DMS79 treated with DMSO at 0.1 percent for 48 hours (cell line): ENCODE data around the gene CEACAM4.
A peak's percentile ranks its signal among the peaks of the same experiment; 100 is the strongest.

Experiments used
- DNase-seq: peaks from one replicate; lab custom pipeline; 2025; lab: John Stamatoyannopoulos, UW

CEACAM4 gene

DNA sequence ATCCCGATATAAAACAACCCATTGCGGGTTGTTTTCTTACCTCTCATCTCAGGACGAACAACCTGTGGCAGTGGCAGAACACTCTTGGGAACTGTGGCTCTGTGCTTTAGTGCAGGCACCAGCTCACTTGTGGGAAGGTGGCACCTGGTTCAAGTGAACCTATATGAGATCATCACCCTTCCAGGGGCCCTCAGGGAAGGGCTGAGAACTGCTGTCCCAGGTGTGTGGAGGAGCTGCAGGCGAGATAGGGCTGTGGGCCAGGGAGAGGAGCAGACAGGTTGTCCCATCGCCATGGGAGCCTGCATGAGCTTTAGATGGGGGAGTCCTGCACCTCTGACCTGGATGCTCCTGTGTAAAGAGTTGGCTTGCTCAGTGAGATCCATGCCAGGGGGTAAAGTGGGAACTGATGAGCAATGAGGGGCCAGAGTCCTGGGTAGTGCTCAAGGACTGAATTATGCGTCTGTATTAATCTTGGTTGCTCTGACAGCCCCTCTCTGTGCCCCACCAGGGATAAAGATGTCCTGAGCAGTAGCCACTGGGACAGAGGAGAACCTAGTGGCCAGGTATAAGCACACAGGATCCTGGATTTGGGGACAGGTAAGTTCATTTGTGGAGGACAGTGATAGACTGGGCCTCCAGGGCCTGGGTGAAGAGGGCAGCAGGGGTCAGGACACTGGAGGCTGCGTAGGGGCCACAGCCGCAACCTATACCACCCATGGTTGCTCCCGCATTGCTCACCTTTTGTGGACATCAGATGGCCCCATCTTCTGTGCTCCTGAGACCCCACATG lies 8.7 kb downstream of the CEACAM4 start:
- no peak for DNase-seq

DNA sequence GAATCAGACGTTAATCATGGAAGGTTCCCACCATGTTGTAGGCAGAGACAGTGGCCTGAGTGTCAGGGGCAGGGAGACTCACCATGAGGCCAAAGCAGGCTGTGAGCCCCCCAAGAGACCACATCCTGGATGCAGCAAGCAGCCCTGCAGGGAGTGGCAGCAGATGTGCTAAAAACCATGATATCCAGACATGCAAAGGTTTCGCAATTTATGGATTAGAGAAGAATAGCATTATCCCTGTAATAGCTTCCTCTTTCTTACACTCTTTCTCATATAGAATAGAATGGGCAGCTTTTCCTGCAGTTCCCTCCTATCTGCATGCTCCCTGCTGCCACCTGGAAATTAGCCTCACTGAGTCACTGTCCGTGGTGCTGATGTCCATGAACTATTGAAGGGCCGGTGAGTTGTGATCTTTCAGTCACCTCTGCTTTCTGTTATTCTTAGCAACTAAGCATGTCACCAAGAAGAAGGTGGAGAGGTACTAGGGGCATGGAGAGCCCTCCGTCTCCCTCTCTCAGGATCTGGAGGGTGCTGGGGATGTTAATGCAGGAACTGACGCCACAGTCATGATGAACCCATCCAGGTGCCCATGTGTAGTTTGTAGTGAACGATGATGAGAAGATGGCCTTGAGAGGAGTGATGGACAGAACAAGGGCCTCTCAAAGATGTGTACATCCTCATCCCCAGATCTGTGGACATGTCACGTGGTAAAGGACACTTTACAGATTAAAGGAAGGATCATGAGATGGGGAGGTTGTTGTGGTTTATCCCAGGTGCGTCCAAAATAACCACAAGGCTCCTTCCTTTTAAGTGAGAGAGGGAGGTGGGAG lies 9.9 kb downstream of the CEACAM4 start:
- DNase-seq = no peak

DNA sequence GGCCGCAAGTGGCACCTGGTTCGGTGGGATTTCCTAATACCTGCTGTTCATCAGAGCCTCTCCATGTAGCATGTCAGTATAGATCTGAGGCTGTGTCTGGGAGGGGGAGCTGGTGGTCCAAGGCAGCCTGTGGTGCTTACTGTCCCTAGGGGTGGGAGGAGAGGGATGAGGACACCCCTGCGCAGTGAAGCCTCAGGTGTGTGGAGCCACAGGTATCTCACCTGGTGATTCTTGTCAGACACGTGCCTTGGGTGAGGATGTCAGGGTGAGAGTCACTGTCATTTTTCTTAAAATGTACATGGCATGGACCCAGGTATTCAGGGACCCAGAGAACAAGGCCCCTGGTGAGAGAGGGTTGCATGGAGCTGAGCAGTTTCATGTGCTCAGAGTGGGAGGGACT lies 11.7 kb downstream of the CEACAM4 start:
- no peak for DNase-seq

DNA sequence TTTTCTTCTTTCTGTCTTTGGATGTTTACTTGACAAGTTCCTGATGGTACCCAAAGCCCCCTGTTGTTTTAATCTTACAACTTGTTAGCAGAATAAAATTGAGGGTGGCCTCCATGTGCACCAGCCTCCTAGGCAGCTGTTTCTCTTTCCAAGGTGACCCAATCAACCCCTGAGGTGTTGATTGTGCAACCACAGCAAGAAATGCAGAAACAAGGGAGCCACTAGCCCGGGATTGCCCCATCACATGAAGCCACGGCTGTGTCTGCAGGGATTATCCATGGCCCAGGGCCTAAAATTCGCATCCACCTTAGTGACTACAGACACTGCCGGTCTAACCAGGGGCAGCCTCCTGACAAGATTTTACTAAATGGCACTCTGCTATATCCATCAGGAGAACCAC lies 14.4 kb downstream of the CEACAM4 start:
- no peak for DNase-seq

DNA sequence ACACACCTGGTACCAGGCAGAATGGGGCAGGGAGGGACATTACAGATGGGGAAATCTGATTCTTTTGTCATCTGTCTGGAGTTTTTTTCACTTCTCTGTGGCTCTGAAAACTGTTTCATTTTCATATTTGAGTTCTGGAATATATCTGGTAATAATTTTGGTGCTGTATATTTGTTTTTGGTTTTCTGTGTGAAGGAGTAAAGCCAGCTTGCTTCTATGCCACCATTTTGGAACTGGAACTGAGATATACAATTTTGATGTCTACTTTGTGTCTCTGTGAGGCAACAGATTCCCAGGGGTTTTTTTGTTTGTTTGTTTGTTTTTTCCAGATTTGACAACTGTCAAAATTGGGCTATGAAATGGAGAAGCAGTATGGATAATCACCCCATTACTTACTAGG lies 16.1 kb downstream of the CEACAM4 start:
- no peak for DNase-seq

DNA sequence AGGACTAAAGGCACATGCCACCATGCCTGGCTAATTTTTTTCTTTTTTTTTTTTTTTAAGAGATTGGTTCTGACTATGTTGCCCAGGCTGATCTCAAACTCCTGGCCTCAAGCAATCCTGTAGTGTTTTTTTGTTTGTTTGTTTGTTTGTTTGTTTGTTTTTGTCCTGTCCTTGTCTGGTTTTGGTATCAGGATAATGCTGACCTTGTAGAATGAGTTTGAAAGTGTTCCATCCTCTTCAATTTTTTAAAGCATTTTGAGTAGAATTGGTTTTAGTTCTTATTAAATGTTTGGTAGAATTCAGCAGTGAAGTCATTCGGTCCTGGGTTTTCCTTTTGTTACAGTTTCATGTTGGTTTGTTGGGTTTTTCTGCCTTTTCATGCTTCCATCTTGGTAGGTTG lies 19.2 kb downstream of the CEACAM4 start:
- no peak for DNase-seq

DNA sequence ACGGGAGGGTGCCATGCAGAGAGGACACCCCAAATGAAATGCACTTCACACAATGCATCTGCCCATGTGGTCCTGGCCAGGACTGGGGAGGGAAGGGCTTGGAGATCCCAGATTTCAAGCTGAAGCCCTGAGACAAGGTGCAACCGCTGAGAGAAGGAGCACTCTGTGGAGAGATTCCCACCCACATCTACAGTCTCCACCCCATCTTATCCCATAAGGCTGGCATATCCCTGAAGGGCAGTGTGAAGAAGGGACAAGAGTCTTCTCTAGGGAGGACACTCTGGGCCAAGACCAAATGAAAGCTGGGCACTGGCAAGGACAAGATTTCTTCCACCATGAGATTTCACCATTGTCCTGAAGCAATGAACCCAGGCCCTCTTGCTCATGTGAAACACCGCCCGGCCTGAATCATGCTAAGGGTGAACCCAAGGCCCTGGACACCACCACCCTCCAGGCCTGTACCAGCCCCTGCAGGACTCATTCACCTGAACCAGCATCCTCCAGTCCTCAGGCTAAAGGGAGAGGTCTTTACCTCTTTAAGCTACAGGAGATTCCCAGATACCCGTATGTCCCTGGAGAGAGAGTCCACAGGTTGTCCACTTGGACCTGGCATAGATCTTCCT lies 20.5 kb downstream of the CEACAM4 start:
- DNase-seq = no peak

DNA sequence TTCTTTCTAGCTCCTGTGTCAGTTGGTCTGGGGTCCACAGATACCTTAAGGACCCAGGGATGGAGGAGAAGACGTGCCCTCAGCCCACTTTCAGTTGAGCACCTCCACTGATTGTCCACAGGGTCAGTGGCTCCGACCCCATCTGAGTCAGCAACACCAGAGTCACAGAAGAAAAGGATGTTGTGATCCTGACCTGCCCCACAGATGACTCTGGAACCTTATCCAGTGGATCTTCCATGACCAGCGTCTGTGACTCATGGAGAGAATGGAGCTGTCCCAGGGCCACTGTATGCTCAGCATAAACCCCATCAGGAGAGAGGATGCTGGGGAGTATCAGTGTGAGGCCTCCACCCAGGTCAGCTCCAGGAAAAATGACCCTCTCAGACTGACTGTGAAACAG lies 22.0 kb downstream of the CEACAM4 start:
- DNase-seq = no peak

DNA sequence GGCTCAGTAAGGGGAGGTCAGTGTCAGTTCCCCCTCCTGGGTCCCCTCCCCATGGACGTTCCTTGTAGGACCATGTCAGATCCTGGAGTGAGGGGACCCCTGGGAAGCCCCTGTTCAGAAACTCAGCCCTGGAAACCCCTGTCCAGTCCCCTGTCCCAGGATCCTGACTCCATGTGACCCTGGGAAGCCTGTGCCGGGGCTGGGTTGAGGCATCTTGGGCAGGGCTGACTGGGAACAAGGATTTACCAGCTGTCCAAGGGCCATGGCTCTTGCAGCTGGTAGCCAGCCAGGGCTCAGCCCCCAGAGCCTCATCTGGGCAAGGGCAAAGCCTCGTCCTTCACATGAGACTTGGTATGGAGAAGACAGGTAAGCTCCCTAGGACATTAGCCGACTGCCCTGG lies 25.1 kb downstream of the CEACAM4 start:
- DNase-seq = no peak

DNA sequence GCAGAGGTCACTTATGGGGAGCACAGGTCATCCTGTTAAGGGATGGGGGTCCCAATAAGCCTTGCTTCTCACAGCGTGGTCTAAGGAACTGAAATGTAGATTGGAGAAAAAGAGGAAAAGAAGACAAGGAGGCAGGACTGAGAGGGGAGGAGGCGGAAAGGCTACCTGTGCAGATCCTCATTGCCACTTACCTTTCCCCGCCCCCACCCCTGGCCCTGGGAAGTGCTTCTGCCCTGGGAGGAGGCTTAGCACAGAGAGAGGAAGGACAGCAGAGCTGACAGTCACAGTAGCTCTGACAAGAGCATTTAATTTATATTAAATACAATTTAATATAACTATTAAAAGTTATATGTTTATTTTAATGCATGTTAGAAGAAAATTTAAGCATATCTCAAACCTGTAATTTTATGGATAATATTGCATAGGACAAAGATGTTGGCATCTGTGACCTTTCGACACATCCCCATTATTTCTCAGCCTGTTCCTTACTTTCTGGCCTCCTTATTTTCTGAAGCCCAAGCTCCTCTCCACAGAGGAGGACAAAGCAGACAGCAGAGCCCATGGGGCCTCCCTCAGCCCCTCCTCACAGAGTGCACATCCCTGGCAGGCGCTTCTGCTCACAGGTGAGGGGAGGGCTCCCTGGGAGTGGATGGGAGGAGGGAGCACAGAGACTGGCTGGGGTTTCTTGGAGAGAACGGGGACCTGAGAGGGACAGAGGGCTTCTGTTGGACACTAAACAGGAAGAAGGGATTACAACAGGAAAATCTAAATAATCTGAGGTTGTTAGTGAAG lies 27.5 kb downstream of the CEACAM4 start:
- DNase-seq = no peak

DNA sequence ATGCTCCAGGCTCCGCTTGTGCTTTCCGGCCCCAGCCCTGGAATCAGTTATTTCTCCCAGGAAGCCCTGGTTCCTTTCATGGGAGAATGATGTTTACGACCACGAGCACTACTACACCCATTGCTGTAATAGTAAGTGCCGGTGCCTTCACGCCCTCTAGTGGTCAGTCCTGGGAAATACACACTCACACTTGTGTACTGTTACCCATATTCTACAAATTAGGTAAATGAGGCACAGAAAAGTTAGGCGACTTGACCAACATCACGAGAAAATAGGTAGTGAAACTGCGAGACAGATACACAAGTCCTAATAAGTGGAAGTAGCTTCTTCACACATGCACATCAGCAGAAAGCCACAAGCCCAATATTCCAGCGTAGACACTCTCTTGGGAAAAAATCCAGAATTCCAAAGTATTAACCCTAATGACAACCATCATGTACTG lies 29.3 kb downstream of the CEACAM4 start:
- peak; percentile 68 for DNase-seq

DNA sequence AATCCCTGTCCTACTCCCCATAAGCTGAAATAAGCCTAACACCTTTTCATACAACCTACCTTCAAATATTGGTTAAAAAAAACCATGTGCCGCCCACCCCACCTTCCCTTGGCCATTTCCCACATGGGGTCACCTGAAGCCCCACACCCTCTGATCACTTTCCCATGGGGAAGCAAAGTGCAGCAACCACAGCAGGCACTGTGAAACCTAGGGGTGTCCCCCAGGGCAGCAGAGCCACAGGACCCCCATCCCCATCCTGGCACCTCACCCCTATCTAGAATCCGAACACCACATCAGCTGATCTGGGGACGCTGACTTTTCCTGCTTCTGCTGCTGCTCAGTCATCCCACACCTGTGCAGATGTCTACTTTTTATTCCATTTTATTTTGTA lies 31.0 kb downstream of the CEACAM4 start:
- DNase-seq = no peak

DNA sequence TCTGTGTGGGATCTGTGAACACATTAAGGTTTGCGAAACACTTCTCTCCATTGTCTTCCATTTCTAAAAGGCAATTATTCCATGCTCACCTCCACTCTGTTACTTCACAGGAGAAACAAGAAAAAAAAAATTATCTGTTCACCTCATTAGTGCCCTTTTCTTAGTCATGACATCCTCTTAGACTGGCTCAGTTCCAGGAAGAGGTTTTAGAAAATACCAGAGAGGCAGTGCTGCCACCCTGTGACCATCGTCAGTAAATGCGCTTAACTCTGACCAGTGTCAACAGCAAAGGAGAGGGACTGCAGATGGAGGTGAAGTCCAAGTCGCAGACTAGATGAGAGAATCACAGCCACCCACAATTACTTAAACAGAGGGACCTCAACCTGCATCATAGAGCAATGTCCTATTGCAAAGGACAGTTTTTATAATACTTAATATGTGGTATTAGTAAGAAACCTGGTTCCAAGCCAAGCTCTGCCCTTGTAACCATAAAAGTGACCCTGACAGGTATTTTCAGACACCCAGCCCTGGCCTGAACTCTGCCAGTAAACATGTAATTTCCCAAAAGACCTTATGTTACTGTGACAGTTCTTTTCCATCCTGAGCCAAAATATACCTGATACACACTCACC lies 31.5 kb downstream of the CEACAM4 start:
- DNase-seq = peak; percentile 48

DNA sequence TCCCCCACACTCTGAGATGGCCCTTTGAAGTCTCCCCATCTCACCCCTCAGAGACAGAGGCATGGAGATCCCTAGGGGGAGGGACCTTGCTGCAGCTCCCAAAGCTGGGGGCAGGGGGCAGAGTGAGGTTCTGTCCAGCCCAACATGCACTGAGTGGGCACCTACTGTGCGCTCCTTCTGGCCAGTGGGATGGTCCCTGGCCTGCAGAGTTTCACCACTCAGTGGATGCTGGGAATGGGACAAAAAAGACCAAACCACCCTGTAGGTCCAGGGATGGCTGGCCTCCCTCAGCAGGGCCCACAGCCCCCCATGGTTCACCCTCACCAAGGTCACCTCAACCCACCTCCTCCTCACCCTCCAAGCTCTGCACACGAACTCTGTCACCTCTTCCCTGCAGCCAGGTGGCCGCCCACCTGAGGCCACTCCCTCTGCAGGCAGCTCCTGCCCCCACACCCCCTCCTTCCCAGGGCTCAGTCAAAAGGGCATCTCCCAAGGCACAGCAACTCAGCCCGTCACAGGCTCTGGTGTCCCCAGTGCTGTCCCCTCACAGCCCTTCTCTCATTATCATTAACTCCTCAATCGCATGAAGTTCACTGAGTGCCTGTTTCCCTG lies 34.8 kb downstream of the CEACAM4 start:
- DNase-seq = no peak

DNA sequence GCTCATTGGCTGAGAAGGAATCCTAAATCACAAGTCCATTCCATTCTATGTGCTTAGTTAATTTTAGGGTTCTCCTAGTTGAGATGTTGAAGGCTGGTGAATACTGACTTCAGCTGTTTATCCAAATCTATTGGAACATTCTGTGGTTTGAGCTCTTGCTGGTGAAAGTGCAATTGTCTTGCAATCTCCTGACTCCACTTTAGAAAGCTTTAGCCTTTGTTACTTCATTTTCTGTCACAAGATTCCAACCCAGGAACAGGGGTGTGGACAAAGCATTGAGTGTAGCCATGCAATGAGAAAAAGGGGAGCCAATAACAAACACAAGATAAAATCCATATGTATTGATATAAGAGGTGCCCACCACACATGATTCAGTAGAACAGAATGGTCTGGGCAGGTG lies 35.9 kb downstream of the CEACAM4 start:
- DNase-seq = no peak

DNA sequence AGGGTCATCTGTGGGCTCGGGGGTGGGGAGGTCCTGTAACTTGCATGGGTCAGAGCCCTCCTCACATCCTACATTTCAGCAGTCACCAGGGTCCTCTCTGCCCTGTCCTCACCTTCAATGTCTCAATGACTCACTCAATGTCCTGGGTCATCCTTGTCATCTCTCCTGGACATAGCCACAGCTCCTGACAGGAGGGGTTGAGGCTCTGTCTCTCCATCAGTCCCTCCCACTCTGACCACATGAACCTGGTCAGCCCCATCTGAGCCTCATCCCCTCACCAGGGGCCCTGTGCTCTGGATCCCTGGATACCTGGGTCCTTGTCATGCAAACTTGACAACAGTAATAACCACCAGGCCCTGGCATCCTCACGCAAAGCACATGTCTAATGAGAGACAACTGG lies 37.5 kb downstream of the CEACAM4 start:
- no peak for DNase-seq

DNA sequence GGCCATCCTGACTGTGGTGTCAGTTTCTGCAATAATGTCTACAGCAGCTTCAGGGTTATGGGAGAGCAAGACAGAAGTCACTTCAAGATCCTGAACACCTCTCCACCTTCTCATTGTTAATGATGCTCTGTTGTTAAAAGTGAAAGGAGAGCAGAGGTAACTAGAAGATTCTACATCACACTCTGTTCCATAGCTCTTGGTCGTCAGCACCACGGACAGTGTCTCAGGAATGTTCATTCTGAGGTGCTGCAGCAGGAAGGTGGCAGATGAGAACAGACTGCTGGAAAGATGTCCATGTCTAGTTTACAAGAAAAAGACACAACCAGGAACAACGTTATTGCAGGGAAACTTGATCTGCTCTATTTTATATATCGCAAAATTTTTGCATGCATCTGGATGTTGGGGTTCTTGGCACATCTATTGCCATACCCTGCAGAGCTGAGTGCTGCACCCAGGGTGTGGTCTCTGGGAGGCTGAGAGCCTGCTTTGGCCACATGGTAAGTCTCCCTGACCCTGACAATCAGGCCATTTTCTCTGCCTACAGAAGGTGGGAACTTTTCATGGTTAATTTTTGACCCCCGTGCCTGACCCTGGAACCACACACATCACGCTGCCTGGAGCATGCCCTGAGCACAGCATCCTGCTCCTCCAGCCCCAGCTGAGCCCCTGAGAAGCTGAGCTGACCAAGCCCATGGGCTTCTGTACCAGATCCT lies 38.2 kb downstream of the CEACAM4 start:
- DNase-seq = no peak

DNA sequence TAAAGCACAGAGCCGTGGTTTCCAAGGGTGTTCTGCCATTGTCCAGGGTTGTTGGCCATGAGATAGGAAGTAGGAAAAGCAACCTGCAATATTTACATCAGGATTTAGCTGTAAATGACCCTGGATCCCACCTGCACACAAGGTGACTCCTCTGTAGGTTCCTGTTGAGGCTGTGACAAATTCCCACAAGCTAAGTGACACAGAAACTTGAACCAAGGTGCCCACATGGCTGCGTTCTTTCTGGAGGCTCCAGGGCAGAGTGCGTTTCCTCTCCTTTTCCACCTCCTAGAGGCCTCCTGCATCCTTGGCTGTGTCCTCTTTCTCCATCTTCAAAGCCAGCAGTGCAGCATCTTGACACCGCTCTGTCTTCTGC lies 39.0 kb downstream of the CEACAM4 start:
- no peak for DNase-seq

DNA sequence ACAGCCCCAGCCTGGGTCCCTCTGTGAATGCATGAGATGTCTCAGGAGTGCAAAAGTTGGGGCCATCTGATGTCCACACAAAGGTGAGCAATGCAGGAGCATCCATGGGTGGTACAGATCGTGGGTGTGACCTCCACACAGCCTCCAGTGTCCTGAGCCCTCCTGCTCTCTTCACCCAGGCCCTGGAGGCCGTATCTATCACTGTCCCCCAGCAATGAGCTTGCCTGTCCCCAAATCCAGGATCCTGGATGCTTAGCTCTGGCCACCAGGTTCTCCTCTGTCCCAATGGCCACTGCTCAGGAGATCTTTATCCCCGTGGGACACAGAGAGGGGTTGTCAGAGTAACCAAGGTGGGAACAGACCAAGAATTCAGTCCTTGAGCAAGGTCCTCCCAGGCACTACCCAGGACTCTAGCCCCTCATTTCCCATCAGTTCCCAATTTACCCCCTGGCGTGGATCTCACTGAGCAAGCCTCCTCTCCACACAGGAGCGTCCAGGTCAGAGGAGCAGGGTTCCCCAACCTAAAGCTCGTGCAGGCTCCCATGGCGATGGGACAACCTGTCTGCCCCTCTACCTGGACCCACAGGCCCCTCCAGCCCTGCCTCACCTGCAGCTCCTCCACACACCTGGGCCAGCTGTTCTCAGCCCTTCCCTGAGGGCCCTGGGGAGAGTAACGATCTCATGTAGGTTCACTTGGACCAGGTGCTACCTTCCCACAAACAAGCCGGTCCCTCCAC lies 39.6 kb downstream of the CEACAM4 start:
- DNase-seq = no peak

DNA sequence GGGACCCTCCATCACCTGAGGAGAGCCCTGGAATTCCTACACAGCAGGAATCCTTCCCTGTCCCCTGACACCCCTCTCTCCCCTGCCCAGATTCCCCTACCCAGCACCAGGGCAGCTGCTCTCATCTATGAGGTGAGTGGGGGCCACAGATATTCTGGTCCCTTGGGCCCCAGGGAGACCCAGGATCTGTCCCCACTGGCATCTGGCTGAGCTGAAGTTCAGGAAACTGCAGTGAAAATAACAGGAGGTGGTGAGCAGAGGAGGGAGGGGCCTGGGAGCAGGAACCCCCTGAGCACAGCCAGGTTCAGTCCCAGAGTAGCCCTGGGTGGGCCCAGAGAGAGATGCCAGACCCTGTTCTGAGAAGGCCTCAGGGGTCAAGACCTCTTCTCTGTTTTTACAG lies 40.8 kb downstream of the CEACAM4 start:
- no peak for DNase-seq
